Panc1 (cell line): ENCODE measurements around the gene COL5A1.

Source experiments
- POLR2AphosphoS5 ChIP-seq: IDR thresholded peaks from 2 replicates; pipeline ENCODE4 v1.6.1; 2012; ENCODE audit warnings: mild to moderate bottlenecking, low read depth, low read length, moderate library complexity
- REST ChIP-seq, 2 experiments: IDR thresholded peaks; 2 replicates each; pipeline ENCODE4 v1.6.1; 2011 to 2012; ENCODE audit warnings: low read depth in 2 of 2, control low read depth in 1 of 2, low read length in 1 of 2, mild to moderate bottlenecking in 1 of 2, moderate library complexity in 1 of 2; ENCODE audit not compliant: insufficient read depth in 1 of 2
- SIN3A ChIP-seq: IDR thresholded peaks from 2 replicates; pipeline ENCODE4 v1.6.1; 2012; ENCODE audit warnings: low read depth, mild to moderate bottlenecking, low read length, moderate library complexity, borderline replicate concordance; ENCODE audit not compliant: insufficient read depth
- TCF7L2 ChIP-seq: IDR thresholded peaks from 2 replicates; pipeline ENCODE4 v1.6.1; 2011; ENCODE audit warnings: mild to moderate bottlenecking, low read depth, low read length, inconsistent platforms
- TF ChIP-seq, protein P1 (sequence below): fragments of 450-650 bp; IDR thresholded peaks from 2 replicates; pipeline ENCODE4 v1.5.1; 2017; ENCODE audit warnings: mild to moderate bottlenecking

DNA sequence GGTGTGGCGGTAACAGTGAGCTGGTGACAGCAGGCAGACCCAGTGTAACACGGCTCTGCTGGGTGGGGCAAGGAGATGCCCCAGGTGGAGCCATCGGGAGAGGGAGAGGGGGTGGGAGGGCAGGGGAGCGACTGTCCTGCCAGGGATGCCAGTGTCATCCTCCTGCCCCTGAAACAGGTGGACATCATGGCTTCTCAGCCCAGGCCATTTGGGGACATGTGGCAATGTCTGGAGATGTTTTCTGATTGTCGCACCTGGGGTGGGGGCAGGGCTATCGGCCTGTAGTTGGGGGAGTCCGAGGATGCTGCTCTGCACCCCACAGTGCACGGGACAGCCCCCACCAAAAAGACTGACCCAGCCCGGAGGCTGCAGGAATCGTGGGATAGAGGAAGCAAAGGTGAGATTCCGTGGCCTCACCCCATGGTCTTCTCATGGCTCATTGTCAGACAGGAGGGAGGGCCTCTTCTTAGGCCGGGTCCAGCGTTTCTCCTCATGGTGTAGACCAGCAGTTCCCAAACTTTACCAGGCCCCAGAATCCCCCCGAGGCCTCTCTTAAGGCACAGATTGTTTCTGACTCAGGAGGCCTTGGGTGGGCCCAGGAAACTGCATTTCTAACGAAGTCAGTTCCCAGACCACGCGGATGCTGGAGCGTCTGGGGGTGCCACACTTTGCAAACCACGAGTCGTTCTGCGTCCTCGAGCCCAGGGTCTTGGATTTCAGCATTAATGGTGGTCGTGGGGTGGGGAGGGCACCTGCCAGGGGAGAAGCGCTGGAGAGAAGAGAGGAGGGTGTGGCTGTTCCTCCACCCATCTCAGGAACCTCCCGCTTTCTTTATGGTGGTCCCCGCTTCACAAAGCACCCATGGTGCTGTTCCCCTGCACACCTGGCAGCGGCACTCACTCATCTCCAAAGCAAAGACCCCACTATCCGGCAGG is 11.0 kb downstream of the COL5A1 start:
- no peak for TF ChIP-seq REST (IDR thresholded peaks at IDR 0.05; ENCODE audit: insufficient read depth in 1 of 2, low read depth in 2 of 2, low read length in 1 of 2)
- TF ChIP-seq POLR2AphosphoS5 = no peak
- TF ChIP-seq, protein P1, sequence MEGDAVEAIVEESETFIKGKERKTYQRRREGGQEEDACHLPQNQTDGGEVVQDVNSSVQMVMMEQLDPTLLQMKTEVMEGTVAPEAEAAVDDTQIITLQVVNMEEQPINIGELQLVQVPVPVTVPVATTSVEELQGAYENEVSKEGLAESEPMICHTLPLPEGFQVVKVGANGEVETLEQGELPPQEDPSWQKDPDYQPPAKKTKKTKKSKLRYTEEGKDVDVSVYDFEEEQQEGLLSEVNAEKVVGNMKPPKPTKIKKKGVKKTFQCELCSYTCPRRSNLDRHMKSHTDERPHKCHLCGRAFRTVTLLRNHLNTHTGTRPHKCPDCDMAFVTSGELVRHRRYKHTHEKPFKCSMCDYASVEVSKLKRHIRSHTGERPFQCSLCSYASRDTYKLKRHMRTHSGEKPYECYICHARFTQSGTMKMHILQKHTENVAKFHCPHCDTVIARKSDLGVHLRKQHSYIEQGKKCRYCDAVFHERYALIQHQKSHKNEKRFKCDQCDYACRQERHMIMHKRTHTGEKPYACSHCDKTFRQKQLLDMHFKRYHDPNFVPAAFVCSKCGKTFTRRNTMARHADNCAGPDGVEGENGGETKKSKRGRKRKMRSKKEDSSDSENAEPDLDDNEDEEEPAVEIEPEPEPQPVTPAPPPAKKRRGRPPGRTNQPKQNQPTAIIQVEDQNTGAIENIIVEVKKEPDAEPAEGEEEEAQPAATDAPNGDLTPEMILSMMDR = no peak
- no peak for TF ChIP-seq SIN3A
- no peak for TF ChIP-seq TCF7L2
